Measurements from ENCODE around the gene ZFP36. TPM values are rescaled to one million over a fixed set of nuclear protein-coding genes. Genes with fewer than 3 reads are reported as not detected.

The ZFP36 gene
- total RNA-seq, 1 donor from 2014 or later = 224 TPM

DNA sequence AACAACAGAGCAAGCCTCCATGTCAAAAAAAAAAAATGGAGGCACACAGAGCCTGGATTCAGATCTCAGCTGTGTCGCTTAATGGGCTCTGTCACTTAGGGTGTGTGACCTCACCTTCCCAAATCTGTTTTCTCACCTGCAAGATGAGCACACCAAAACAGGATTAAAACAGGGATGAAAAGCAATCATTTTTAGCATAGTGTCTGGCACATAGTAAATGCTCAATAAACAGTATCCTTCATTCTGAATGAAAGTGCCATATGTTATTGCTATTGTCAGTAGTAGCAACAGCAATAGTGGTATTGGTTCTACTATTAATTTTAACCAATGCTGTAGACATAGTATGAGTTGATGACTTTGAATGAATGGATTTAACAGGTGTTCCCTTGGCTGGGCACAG lies 41.1 kb upstream of the ZFP36 start:
- Histone ChIP-seq H3K27ac (no peak overlapping the region), H3K36me3 (peaks cover 56% of the 10 kb centered on the region), H3K9me3 (no peaks in the 10 kb centered on the region), H3K27me3 (no peaks in the 10 kb centered on the region), H3K4me1 (peaks cover 8% of the 10 kb centered on the region), H3K4me3 (no peak overlapping the region)
- DNase-seq (no peak), ATAC-seq (no peak)
- intact Hi-C loops (cut with DNase I) = no loop called here
- TF ChIP-seq CTCF (IDR thresholded peaks at IDR 0.05) = no peak

GRCh38 chr19:39369200-39369599 lies 37.4 kb upstream of the ZFP36 start:
- no peak for ATAC-seq
- H3K27ac ChIP-seq = no peak overlapping the region
- no peaks in the 10 kb centered on the region for H3K9me3 ChIP-seq
- no peak for DNase-seq
- intact Hi-C loops (cut with DNase I) = no loop called here
- no peak for TF ChIP-seq CTCF (IDR thresholded peaks at IDR 0.05)
- peaks cover 22% of the 10 kb centered on the region for H3K4me1 ChIP-seq
- peaks cover 52% of the 10 kb centered on the region for H3K36me3 ChIP-seq
- no peak overlapping the region for H3K4me3 ChIP-seq
- H3K27me3 ChIP-seq = no peaks in the 10 kb centered on the region

DNA sequence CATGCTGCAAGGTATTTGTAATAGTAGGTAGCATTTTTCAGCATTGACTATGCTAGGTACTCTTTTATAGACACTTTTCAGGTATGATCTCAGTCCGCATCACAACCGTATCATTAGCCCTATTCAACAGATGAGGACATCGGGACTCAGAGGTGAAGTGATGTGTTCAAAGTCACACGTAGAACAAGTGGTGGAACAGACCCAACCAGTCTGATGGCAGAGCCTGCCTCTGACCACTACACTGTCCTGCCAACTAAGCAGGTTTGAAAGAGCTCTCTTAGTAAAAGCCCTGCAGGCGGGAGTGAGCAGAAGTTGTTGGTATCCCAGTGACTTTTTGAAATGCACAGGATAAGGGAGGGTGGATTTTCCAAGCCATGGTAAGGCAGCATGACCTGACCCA lies 35.9 kb upstream of the ZFP36 start:
- DNase-seq = no peak
- ATAC-seq = no peak
- Histone ChIP-seq H3K4me1 (peaks cover 22% of the 10 kb centered on the region), H3K9me3 (no peaks in the 10 kb centered on the region), H3K36me3 (peaks cover 65% of the 10 kb centered on the region), H3K27me3 (no peaks in the 10 kb centered on the region), H3K4me3 (no peak overlapping the region), H3K27ac (peak overlapping the region; percentile 24)
- intact Hi-C loops (cut with DNase I) = no loop called here
- no peak for TF ChIP-seq CTCF (IDR thresholded peaks at IDR 0.05)

DNA sequence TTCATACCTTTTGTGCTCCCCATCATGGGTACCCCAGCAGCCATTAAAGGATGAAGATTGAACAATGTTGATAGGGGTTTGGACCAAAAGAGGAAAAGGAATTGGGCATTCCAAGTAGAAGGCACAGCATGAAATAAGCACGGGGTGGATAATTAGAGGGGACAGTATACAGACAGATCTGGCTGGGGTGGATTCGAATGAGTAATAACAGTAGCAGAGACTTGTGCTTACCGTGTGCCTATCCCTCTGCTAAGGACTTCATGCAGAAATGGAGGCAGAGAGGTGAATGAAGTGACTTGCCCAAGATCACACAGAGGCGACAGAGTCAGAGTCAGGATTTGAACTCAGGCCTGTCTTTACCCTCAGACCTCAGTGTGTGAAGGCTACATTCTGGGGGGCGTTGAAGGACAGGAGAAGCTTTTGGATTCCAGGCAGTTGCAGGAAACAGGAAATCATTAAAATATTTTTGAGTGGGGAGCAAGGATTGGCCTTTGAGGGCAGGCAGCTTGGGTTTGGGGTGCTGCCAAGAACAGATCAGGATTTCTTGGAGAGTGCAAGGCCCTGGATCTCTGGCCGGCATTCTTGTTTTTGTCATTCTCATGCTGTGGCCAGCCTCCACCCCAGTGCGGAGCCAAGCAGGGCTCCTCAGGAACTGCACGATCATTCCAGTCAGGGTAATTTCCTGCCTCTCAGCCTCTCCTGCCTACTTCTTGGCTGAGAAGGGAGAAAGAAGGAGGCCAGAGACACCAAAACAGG lies 34.4 kb upstream of the ZFP36 start:
- Histone ChIP-seq H3K4me3 (no peak overlapping the region), H3K36me3 (peaks cover 72% of the 10 kb centered on the region), H3K4me1 (peaks cover 22% of the 10 kb centered on the region), H3K27me3 (no peaks in the 10 kb centered on the region), H3K9me3 (no peaks in the 10 kb centered on the region), H3K27ac (peak overlapping the region; percentile 89)
- DNase-seq = peak; percentile 74
- TF ChIP-seq CTCF (IDR thresholded peaks at IDR 0.05) = no peak
- peak; percentile 82 for ATAC-seq
- intact Hi-C loops (cut with DNase I) = no loop called here

GRCh38 chr19:39372941-39373340 lies 33.7 kb upstream of the ZFP36 start:
- no peak for TF ChIP-seq CTCF (IDR thresholded peaks at IDR 0.05)
- Histone ChIP-seq H3K4me3 (no peak overlapping the region), H3K9me3 (no peaks in the 10 kb centered on the region), H3K4me1 (peaks cover 22% of the 10 kb centered on the region), H3K27ac (peak overlapping the region; percentile 89), H3K36me3 (peaks cover 77% of the 10 kb centered on the region), H3K27me3 (no peaks in the 10 kb centered on the region)
- ATAC-seq (peak; percentile 8), DNase-seq (peak; percentile 25)
- intact Hi-C loops (cut with DNase I) = no loop called here

Measured in upper lobe of right lung (tissue), 1 donor.